Cardiac septum (tissue), 1 donor: Measurements from ENCODE around the gene EYA3. TPM values are rescaled to one million over a fixed set of nuclear protein-coding genes. Genes with fewer than 3 reads are reported as not detected.

Experiments
- DNase-seq: peaks from one replicate; pipeline ENCODE4 v3.0.0-alpha.2; 2020; ENCODE audit warnings: low spot score
- intact Hi-C: fragments of 100-400 bp; cut with DNase I; formaldehyde crosslinking; loops from one replicate; pipeline ENCODE4 v1.14.0; 2022
- total RNA-seq: library from RNA; stranded (reverse); fragmentation: NEBNext Ultra II Directional; extraction: Animal tissue kit (Norgen Biotek cat#: 25700); gene quantifications from one replicate; pipeline ENCODE4 v1.2.1, GENCODE V29; 2021
- donor health status: DM: no; HTN: no; CAD: no.

The EYA3 gene
- total RNA-seq, 1 donor from 2014 or later, result 15.9 TPM

DNA sequence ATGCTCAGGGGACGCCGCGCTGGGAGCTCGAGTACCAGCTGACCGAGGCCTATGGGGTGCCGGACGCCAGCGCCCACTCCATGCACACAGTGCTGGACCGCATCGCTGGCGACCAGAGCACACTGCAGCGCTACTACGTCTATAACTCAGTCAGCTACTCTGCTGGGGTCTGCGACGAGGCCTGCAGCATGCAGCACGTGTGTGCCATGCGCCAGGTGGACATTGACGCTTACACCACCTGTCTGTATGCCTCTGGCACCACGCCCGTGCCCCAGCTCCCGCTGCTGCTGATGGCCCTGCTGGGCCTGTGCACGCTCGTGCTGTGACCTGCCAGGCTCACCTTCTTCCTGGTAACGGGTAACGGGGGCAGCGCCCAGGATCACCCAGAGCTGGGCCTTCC, 129.9 kb downstream of the EYA3 start:
- intact Hi-C loops, result no loop called here
- no peak for DNase-seq

DNA sequence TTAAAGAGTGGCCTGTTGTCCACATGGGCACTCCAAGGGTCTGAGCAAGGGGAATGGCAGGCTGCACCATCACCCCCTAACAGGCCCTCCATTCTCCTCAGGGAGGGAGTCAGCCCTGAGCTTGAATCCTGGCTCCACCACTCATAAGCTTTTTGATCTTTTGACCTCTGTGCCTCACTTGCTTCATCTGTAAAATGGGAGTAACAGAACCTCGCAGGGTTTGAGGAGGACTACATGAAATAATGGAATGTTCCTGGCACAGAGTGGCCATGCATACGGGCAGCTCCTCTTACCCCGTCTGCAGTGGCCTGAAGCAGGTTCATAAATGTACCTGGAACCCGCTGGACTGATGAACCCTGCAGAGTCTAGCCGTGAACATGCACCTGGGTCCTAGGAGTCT, 130.8 kb downstream of the EYA3 start:
- intact Hi-C loops, result no loop called here
- DNase-seq, result no peak

DNA sequence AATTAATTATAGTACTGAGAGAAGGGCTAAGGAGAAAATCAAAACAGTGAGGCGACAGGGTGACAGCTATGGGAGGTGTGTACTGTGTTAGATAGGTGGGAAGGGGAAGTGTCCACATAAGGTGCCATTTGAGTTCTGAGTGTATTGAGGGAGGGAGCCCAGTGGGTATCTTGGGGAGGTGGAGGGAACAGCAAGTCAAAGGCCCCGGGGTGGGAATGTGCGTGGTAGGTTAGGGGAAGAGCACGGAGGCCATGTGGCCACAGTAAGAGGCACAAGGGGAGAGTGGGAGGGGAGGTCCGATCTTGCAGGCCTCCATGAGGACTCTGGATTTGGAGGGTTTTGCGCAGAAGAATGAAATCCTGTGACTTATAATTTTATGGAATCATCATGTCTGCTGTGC, 131.6 kb downstream of the EYA3 start:
- intact Hi-C loops, result no loop called here
- DNase-seq, result no peak

DNA sequence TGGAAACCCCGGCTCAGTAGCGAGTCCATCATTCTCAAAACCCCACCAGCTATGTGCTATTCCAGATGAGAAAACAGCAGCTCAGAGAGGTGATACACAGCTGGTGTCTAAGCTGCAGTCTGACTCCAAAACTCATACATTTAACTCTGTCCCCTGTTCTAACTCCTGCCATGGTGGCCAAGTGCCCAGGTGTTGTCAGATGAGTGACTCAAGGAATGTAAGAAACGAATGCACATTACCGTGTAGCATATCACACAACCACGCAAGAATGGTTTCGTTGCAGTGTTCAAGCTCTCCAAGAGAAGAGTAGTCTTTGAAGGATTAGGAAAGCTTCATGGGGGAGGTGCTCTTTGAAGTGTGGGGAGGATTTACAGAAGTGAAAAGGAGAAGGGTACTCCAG, 133.3 kb downstream of the EYA3 start:
- DNase-seq, result no peak
- intact Hi-C loops, result no loop called here

DNA sequence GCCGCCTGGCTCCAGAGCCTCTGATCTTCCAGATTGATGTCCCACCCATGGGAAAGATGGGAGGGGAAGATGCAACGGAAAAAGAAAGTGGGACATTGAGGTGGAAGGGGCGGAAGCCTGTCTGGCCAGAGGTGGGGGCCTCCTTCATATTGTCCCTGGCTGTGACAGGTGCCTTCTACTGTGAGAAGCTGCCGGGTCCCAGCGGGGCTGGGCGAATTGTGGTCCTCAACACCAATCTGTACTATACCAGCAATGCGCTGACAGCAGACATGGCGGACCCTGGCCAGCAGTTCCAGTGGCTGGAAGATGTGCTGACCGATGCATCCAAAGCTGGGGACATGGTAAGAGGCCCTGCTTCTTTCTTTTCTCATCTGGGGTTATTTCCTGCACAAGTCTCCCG, 134.2 kb downstream of the EYA3 start:
- no peak for DNase-seq
- intact Hi-C loops, result no loop called here

DNA sequence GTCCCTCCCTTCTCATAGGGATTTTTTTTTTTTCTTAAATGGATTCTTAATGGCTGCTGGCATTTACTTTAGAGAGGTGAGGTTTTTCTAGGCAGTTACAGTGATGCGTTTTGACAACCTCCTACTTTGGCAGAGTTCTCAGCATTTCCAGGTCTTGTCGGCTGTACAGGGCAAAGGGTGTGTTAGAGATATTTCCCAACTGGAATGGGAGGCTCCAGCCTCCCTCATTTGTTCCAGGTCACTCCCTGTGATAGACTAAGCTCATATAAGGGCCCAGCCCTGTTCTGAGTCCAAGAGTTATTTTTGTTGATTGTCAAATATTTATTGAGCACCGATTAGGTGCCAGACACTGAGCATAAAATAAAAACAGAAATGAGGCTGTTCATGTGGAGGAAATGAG, 136.3 kb downstream of the EYA3 start:
- no peak for DNase-seq
- intact Hi-C loops, result no loop called here

DNA sequence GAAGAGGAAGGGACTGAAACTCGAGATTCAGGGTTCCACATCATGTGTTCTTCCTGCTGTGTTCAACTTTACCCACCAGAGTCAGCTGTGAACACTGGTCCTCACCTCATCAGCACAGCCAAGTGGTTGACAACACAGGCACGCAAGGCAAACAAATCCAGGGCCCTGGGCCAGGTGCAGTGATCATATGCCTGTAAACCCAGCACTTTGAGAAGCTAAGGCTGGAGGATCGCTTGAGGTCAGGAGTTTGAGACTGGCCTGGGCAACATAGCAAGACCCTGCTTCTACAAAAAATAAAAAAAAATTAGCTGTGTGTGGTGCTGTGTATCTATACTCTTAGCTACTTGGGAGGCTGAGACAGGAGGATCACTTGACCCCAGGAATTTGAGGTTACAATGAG, 137.0 kb downstream of the EYA3 start:
- DNase-seq, result no peak
- intact Hi-C loops, result no loop called here

DNA sequence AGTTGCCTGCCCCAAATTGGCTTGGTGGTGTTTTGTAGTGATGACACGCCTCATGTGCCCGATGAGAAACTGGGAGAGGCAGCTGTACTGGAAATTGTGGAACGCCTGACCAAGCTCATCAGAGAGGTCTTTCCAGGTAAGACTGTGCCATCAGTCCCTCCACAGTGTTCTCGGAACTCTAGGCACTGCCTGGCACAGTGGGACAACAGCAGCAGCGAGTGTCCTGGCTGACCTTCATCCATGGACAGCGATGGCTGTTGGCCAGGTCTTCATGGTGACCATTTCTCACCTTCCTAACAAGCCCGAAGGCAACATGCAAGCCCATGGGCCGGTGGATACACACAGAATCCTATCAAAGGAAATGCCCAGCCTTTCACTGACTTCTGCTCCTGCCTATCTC, 139.4 kb downstream of the EYA3 start:
- no peak for DNase-seq
- intact Hi-C loops, result no loop called here

DNA sequence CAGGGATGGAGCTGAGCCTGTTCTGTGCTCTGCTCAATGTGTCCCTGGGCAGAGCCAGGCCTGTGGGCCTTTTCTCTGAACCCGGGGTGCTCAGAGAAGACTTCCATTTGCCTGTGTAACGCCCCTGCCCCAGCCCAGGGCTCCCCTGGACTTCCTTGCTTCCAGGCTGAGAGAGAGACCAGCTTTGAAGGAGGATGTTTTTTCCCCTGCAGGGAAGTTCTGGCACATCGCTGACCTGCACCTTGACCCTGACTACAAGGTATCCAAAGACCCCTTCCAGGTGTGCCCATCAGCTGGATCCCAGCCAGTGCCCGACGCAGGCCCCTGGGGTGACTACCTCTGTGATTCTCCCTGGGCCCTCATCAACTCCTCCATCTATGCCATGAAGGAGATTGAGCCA, 143.4 kb downstream of the EYA3 start:
- intact Hi-C loops, result no loop called here
- DNase-seq, result no peak

DNA sequence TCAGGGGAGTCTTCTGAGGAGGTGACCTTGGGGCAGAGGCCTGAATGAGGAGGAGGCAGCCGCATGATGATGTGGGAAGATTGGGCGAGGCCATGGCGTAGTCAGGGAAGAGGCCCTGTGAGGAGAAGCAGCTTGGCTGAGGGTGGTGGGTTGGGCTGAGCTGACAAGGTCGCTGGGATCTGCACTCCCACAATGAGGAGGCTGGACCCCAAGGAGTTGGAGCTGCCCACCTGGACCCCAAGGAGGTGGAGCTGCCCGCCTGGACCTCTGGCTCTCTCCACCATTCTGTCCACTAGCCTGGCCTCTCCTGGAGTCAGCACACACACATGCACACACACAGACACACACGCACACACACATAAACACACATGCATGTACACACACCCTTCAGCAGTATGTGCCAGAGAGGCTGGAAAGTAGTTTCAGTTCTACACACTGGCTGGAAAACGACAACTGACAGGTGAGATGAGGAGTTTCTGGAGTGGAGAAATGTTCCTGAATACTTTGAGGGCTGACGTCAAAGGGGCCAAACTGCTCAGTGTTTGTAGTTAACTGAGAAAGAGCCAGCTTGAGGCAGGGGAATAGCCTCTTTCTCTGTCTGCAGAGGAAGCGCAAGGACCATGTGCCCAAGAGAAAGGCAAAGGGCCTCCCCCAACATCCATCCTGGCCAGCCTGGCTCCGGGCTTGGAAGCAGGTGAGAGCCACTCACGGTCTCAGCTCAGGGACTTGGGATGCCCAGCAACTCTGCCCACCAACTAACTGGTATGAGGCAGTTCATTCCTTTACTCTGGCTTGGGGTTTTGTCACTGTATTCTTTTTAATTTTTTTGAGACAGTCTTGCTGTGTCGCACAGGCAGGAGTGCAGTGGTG, 146.5 kb downstream of the EYA3 start:
- intact Hi-C loops, result no loop called here
- DNase-seq, result no peak

DNA sequence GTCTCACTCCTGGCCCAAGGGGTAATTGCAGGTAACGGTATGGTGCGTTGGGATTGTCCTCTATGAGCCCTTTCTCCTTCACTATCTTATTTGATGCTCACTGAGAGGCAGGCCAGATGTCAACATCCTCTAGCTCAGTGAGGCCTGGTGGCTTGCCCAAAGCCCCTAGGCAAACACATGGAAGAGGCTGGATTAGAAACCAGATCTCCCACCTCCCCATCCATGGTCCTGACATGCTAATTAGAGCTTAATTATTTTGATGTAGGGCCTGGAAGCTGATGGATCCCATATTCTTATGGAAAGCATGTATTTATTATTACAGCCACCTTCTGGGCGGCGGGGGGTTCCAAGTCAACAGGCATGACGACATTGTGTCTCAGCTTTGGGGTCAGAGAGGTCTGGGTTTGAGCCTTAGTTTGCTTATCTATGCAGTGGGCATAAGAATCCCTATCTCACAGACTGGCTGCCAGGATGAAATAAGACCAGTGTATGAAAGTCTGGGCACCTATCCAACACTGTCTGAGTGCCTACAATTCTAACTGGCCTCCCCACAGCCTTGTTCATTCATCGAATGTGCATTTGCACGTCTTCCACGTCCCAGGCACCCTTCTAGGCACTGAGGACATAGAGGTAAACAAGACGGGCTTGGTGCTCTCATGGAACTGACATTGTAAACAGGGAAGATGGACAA, 147.4 kb downstream of the EYA3 start:
- intact Hi-C loops, result no loop called here

DNA sequence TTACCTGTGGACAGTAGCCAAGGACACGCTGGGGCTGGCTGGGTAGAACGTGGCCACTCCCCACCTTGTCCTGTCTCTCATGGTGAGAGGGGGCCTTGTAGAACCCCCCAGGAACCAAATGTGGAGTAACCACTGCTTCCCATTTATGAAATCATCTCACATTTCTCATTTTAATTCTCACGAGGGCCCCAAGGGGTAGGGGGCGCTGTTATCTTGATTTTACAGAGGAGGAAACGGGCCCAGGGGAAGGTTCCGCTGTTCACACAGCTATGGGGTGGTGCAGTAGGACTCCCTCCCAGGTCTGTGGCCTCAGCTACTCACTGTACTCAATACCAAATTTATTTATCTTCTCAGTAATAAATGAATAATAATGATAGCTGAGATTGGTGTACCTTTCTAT, 148.1 kb downstream of the EYA3 start:
- intact Hi-C loops, result no loop called here
- peak; percentile 85 for DNase-seq

More for the DNA sequence above, 147.4 kb downstream of the EYA3 start:
- no peak for DNase-seq

DNA sequence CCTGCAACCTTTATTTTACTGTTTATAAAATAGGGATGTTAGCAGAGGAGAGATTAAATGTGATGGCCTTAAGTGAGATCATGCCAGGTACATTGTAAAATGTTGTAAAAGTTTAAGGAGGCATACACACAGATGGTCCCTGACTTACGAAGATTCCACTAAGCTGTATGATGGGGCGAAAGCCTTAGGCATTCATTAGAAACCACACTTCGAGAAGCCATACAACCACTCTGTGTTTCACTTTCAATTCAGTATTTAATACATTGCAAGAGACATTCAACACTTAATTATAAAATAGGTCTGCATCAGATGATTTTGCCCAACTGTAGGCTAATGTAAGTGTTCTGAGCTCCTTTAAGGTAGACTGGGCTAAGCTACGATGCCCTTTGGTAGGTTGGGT, 149.9 kb downstream of the EYA3 start:
- DNase-seq, result no peak
- intact Hi-C loops, result no loop called here

DNA sequence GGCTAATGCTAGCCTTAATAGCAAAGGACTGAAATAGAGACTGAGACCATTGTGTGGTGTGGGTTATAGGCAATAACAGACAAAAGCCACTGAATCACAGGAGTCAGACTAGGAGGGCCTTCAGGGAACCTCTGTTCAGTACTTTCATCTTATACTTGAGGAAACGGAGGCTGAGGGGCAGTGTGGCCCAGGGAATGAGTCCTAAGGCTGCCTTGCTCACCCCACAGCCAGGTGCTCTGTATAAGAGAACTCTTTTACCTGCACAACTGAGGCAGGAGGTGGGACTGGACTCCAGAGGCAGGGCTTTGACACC, 150.9 kb downstream of the EYA3 start:
- DNase-seq, result no peak
- intact Hi-C loops, result no loop called here

DNA sequence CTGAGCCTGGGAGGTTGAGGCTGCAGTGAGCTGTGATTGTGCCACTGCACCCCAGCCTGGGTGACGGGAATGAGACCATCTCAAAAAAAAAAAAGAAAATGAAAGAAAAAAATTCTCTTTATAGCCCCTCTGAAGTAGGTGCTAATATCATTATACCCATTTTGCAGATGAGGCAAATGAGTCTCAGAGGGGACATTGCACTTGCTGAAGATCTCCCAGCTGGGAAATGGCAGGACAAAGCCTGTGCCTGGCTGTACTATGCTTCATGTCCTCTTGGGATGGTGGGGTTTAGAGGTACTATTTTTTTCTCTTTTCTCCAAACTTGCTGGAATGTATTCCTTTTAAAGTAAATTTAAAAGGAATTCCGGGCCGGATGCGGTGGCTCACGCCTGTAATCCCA, 152.0 kb downstream of the EYA3 start:
- intact Hi-C loops, result no loop called here
- no peak for DNase-seq

DNA sequence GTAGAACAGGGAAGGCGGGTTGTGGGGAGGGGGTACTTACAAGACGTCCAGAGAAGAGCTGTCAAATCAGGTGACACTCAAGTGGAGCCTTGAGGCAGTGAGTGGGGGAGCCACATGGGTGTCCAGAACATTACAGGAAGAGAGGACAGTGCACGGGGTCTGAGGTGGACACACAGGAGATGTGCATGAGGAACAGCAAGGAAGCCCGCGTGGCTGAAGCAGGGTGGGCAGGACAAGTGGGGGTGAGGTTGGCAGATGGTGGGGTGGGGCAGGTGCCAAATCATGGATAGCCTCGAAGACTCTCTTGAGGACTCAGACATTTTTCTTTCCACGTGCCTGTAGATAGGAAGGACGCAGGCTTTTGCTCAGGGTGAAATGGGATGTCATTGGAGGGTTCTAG, 152.7 kb downstream of the EYA3 start:
- DNase-seq, result no peak
- intact Hi-C loops, result no loop called here

DNA sequence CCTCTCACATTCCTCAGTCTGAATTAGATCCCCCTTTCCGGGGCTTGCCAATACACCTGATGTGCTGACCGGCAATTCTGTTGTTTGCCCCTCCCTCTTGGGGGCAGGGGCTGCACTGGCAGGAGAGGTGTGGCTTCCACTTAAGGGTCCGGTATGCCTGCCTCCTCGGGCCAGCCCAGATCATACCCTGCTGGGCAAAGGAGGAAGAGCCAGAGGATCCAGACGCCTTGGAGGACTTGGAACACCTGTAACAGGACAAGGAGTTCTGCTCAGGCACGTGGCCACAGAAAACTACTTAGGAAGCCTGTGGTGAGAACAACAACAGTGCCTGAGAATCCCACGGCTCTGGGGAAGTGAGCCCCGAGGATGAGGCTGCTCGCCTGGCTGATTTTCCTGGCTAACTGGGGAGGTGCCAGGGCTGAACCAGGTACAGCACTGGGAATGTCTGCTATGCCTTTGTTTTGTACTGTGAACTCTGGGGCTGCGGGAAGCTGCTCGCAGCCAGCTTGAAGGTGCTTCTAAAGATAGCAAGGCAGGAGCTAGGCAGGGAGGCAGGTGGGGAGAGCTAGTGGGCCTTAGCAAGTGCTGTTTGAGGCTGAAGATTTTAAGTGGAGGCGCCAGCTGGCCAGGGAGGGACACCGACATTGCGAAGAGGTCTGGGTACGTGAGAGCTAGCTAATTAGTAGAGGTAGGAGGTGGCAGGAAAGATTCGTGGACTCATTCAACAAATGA, 153.4 kb downstream of the EYA3 start, which contains the start of gene SMPDL3B:
Gene SMPDL3B (plus strand): TSS at position 183 of the 732 bp plus-strand sequence. CDS start 184 bp downstream, at position 367.
- no peak for DNase-seq
- intact Hi-C loops, result no loop called here

DNA sequence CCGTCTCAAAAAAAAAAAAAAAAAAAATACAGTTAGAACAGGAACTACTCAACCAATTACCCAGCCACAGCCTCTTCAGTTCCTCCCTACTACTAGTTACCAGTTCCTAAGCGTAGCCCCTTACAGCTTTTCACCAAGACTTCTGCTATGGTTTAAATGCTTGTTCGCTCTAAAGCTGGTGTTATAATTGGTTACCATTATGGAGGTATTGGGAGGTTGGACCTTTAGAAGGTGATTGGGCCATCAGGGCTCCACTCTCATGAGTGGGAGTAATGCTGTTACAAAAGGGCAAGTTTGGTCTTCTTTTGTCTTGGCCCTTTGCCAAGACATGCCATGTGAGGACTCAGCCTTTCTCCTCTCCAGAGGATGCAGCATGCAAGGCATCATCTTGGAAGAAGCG, 156.7 kb downstream of the EYA3 start:
- no peak for DNase-seq
- intact Hi-C loops, result no loop called here

DNA sequence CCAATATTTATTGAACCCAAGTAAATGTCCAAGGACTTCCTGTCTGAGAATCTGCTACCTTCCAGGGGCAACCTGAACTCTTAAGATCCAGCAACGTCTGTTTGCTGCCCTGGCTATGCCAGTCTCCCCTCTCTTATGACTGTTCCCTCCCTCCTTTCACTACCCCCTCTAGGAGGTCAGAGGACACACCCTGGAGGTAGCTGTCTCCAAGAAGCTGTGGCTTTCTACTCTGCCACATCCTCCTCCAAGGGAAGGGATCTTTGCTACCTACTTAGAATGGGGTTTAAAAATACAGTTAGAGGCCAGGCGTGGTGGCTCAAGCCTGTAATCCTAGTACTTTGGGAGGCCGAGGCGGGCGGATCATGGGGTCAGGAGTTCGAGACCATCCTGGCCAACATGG, 157.2 kb downstream of the EYA3 start:
- no peak for DNase-seq
- intact Hi-C loops, result no loop called here

DNA sequence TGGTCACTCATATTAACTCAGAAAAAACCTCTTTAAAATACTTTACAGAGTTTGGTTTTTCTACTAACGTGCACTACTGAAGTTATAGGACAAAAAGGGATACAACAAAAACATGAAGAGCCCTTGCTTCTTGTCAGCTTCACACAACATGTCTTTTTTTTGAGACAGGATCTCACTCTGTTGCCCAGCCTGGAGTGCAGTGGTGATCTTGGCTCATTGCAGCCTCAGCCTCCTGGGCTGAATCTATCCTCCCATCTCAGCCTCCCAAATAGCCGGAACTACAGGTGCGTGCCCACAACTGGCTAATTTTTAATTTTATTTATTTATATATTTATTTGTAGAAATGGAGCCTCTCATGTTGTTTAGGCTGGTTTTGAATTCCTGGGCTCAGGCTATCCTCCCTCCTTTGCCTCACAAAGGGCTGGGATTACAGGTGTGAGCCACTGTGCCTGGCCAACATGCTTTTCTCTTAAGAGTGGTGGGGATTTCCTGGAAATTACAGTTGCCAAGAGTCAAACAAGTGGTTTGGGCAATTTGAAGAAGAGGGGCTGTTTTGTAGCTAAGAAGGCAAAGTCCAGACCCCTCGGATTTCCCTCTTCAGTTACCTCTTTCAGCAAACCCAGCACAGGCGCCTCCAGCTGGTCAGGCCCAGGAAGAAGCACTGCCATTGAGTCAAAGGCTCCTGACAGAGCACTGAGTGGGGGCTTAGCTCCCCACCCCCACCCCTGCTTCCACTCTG, 160.0 kb downstream of the EYA3 start:
- DNase-seq, result no peak
- intact Hi-C loops, result no loop called here
